A673 (cell line): ENCODE data around the gene TOR3A. TPM values are rescaled to one million over a fixed set of nuclear protein-coding genes. Genes with fewer than 3 reads are reported as not detected.

Experiments
- BruUV-seq: library from RNA; stranded (reverse); fragments of 400-500 nt; replicated peaks from 2 replicates; lab custom pipeline; 2021; lab: Mats Ljungman, UMichigan
- CTCF ChIA-PET: fragments of 300-600 bp; sonication (Branson Sonifier 250); formaldehyde crosslinking; loops from one replicate; lab custom pipeline; 2022; ENCODE audit warnings: antibody characterized with exemption; lab: Charles Lee
- POLR2A ChIA-PET: fragments of 300-600 bp; sonication (Branson Sonifier 250); formaldehyde crosslinking; loops from one replicate; lab custom pipeline; 2022; ENCODE audit warnings: antibody characterized with exemption; ENCODE audit not compliant: low non-redundant PET; lab: Charles Lee
- DNase-seq: peaks from one replicate; pipeline ENCODE4 v3.0.0-alpha.2; 2015; ENCODE audit warnings: low spot score
- H3K27ac ChIP-seq: fragments of 200-600 bp; sonication (generic); 2 replicates; pipeline ENCODE4 v1.5.1; 2016; ENCODE audit warnings: mixed run types, low read depth, mild to moderate bottlenecking, mixed read lengths, antibody characterized with exemption, low read length; ENCODE audit not compliant: poor library complexity, severe bottlenecking
- H3K27me3 ChIP-seq: fragments of 200-600 bp; sonication (generic); replicated peaks from 2 replicates; pipeline ENCODE4 v1.6.1; 2017; ENCODE audit warnings: mixed run types, low read depth, mild to moderate bottlenecking, mixed read lengths, antibody characterized with exemption, low read length; ENCODE audit not compliant: insufficient read depth, poor library complexity
- H3K36me3 ChIP-seq: fragments of 200-600 bp; sonication (generic); 2 replicates; pipeline ENCODE4 v1.6.1; 2016; ENCODE audit warnings: mixed run types, mild to moderate bottlenecking, mixed read lengths, antibody characterized with exemption, low read length; ENCODE audit not compliant: insufficient read depth, poor library complexity, severe bottlenecking
- H3K4me1 ChIP-seq: fragments of 200-600 bp; sonication (generic); 2 replicates; pipeline ENCODE4 v1.6.1; 2017; ENCODE audit warnings: mixed run types, mild to moderate bottlenecking, mixed read lengths, antibody characterized with exemption, low read length; ENCODE audit not compliant: insufficient read depth, poor library complexity, severe bottlenecking
- H3K4me3 ChIP-seq: fragments of 200-600 bp; sonication (generic); 2 replicates; pipeline ENCODE4 v1.5.1; 2016; ENCODE audit warnings: low read depth, mixed run types, mild to moderate bottlenecking, mixed read lengths, low read length; ENCODE audit not compliant: poor library complexity, severe bottlenecking
- H3K9me3 ChIP-seq: fragments of 200-600 bp; sonication (generic); 2 replicates; pipeline ENCODE4 v1.6.1; 2016; ENCODE audit warnings: mixed run types, low read depth, mild to moderate bottlenecking, mixed read lengths, antibody characterized with exemption, low read length; ENCODE audit not compliant: poor library complexity, severe bottlenecking
- EZH2 ChIP-seq: fragments of 200-600 bp; sonication (generic); IDR thresholded peaks from 2 replicates; pipeline ENCODE4 v1.6.1; 2017; ENCODE audit warnings: borderline replicate concordance, low read depth, mild to moderate bottlenecking, mixed read lengths, antibody characterized with exemption, low read length; ENCODE audit not compliant: poor library complexity, severe bottlenecking
- intact Hi-C: fragments of 100-400 bp; cut with micrococcal nuclease; formaldehyde crosslinking; loops from one replicate; pipeline ENCODE4 v1.10.0; 2022; ENCODE audit not compliant: unreplicated experiment
- total RNA-seq: library from RNA; stranded (reverse); gene quantifications from 2 replicates; pipeline ENCODE4 v1.2.3, GENCODE V29; 2021
- TF ChIP-seq, protein P1 (sequence below): fragments of 300-800, 200-600 bp; sonication (generic); conservative IDR thresholded peaks from 2 replicates; pipeline ENCODE4 v1.5.1; 2017; ENCODE audit warnings: low read depth, mild to moderate bottlenecking, antibody characterized with exemption, low read length, moderate library complexity, mixed read lengths

Gene TOR3A
- total RNA-seq, 1 experiment from 2014 or later, result 21.0 TPM

DNA sequence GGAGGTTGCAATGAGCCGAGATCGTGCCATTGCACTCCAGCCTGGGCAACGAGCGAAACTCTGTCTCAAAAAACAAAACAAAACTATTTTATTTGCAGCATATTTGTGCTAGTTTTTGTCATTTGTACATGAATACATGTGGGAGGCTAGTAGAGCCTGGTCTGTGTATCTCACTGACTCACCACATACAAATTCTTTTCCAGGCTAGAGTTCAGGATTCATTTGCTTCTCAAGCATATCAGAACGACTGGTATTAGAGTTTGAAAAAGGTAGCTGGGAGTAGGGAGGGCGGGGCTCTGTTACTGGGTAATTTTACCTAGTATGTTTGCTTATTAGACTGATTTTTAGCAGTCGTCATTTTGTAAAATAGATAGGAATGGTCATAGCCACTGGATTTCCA is 4.5 kb upstream of the TOR3A start:
- Histone ChIP-seq H3K36me3 (no peaks in the 10 kb centered on the region), H3K4me1 (no peaks in the 10 kb centered on the region), H3K4me3 (no peak overlapping the region), H3K27me3 (no peaks in the 10 kb centered on the region), H3K27ac (no peak overlapping the region), H3K9me3 (no peaks in the 10 kb centered on the region)
- intact Hi-C loops, result loop anchor here (5.0 to 10.0 kb wide), 3 partner anchors 370 to 735 kb away; partner anchors contain the start of gene TDRD5
- no peak for TF ChIP-seq EZH2
- TF ChIP-seq, protein P1, sequence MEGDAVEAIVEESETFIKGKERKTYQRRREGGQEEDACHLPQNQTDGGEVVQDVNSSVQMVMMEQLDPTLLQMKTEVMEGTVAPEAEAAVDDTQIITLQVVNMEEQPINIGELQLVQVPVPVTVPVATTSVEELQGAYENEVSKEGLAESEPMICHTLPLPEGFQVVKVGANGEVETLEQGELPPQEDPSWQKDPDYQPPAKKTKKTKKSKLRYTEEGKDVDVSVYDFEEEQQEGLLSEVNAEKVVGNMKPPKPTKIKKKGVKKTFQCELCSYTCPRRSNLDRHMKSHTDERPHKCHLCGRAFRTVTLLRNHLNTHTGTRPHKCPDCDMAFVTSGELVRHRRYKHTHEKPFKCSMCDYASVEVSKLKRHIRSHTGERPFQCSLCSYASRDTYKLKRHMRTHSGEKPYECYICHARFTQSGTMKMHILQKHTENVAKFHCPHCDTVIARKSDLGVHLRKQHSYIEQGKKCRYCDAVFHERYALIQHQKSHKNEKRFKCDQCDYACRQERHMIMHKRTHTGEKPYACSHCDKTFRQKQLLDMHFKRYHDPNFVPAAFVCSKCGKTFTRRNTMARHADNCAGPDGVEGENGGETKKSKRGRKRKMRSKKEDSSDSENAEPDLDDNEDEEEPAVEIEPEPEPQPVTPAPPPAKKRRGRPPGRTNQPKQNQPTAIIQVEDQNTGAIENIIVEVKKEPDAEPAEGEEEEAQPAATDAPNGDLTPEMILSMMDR, result no peak
- ChIA-PET POLR2A (no interaction called here), CTCF (no interaction called here)
- DNase-seq, result no peak
- BruUV-seq, result no TSS peak

DNA sequence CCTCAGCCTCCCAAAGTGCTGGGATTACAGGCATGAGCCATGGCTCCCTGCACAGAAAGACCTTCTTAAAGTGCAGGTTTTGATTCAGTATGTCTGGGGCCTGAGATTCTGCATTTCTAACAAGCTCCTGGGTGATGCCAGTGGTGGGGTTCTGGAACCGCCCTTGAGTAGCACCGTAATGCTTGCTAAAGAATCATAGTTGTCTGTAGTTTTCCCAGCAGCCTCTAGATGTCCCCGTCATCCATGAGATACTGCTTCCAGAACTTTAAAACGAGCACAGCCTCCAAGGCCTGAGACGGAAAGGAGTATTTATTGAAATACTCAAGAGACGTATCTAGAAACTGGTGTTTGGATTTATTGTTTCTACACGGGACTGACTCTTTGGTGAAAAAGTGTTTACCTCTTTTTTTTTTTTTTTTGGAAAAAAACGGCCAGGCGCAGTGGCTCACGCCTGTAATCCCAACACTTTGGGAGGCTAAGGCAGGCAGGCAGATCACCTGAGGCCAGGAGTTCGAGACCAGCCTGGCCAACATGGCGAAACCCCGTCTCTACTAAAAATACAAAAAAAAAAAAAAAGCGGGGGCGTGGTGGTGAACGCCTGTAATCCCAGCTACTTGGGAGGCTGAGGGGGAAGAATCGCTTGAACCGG is 2.6 kb upstream of the TOR3A start:
- intact Hi-C loops, result loop anchor here (1.0 to 10.0 kb wide), 5 partner anchors 214 to 733 kb away; partner anchors contain the start of genes SOAT1 and TDRD5
- no TSS peak for BruUV-seq
- Histone ChIP-seq H3K27ac (no peak overlapping the region), H3K27me3 (no peaks in the 10 kb centered on the region), H3K9me3 (no peaks in the 10 kb centered on the region), H3K36me3 (no peaks in the 10 kb centered on the region), H3K4me1 (peaks cover 6% of the 10 kb centered on the region), H3K4me3 (no peak overlapping the region)
- peak; percentile 86 for DNase-seq
- CTCF ChIA-PET, result interaction anchor here (0.5 to 0.7 kb wide), 3 partner anchors 144 to 552 kb away, joined by 3 to 7 read pairs (median 5); no protein-coding TSS in a partner anchor
- POLR2A ChIA-PET, result no interaction called here
- TF ChIP-seq, protein P1, result peak; percentile 75
- no peak for TF ChIP-seq EZH2

DNA sequence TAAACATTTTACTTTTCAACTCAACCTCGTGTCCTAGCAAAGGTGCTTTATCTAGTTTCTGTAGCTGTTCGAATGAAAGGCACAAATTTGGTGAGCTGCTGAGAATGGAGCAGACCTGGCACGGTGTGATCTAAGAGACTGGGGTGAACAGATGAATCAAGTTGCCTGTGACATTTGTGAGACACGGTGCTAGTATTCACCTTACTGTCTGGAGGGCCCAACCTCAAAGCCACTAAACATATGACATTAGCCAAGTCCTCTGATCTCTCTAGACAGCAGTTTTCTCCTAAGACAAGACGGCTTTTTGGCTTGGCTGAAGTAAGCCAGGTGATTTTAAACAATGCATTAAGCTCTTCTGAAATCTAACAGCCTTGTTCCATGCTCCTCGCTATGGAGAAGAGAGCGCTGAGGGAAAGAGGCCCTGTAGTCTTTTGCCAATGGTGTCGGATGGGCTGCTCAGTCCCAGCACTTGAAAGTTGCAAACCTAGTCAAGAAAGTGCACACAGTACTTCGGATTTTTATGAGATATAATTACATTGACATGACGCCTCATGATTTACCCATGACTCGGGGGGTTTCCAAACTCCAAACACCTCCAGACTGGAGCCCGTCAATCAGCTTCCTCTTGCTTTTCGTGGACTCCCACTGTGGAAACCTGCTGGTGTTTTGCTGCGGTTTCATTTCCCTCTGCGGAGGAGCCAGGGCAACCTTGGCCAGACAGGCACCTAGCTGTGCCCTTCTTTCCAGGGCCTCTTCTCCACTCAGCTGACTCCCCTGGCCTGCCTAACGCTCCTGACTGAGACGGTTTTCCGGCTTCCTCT is 794 bp upstream of the TOR3A start:
- ChIA-PET CTCF (no interaction called here), POLR2A (no interaction called here)
- H3K27me3 ChIP-seq, result no peaks in the 10 kb centered on the region
- no peak for DNase-seq
- H3K36me3 ChIP-seq, result no peaks in the 10 kb centered on the region
- peaks cover 6% of the 10 kb centered on the region for H3K4me1 ChIP-seq
- intact Hi-C loops, result no loop called here
- peak overlapping the region; percentile 84 for H3K4me3 ChIP-seq
- peak overlapping the region; percentile 72 for H3K27ac ChIP-seq
- TF ChIP-seq, protein P1, result no peak
- no peak for TF ChIP-seq EZH2
- BruUV-seq, result no TSS peak
- no peaks in the 10 kb centered on the region for H3K9me3 ChIP-seq
